Stimulated activated CD4-positive, alpha-beta T cell treated with anti-CD3 and anti-CD28 coated beads, Interleukin-1b, Interleukin-23, amount 100 ng/mL, for 24 hours (primary cell): ENCODE measurements around the gene ASXL1.
A peak's percentile ranks its signal among the peaks of the same experiment; 100 is the strongest.
"Not testable (repeated sequence)": the region's sequence is repeated elsewhere in the genome, so short reads cannot be mapped to it uniquely, and the experiment has no call there.

Experiments used
- DNase-seq, 4 experiments: peaks; one replicate each; pipeline ENCODE4 v3.0.0-alpha.2; 2020; ENCODE audit warnings: low read depth in 4 of 4, low spot score in 1 of 4

Gene ASXL1

GRCh38 chr20:32357869-32358631, at the start of gene ASXL1:
Gene ASXL1 (plus strand): TSS chr20:32358331. CDS start chr20:32358776, 445 bp downstream.
- DNase-seq = peak; percentile 80 to 94 (median 88)

GRCh38 chr20:32312718-32313424, 45.3 kb upstream of the ASXL1 start:
- no peak for DNase-seq

GRCh38 chr20:32314768-32315167, 43.4 kb upstream of the ASXL1 start:
- DNase-seq = no peak

- no peak for DNase-seq
Observed at GRCh38 chr20:32315399-32315798, 42.7 kb upstream of the ASXL1 start.

- DNase-seq = no peak
Observed at GRCh38 chr20:32315891-32316290, 42.2 kb upstream of the ASXL1 start.

- DNase-seq = no peak
Observed at GRCh38 chr20:32316667-32317066, 41.5 kb upstream of the ASXL1 start.

- no peak for DNase-seq
Observed at GRCh38 chr20:32319100-32319499, 39.0 kb upstream of the ASXL1 start.

GRCh38 chr20:32320305-32320704, 37.8 kb upstream of the ASXL1 start:
- DNase-seq = no peak

GRCh38 chr20:32321390-32321789, 36.7 kb upstream of the ASXL1 start:
- DNase-seq = no peak

- not testable (repeated sequence) for DNase-seq
Observed at GRCh38 chr20:32322260-32322659, 35.9 kb upstream of the ASXL1 start.

GRCh38 chr20:32323761-32324160, 34.4 kb upstream of the ASXL1 start:
- DNase-seq = not testable (repeated sequence)

GRCh38 chr20:32325706-32326503, 32.2 kb upstream of the ASXL1 start:
- DNase-seq = no peak

GRCh38 chr20:32326504-32326845, 31.7 kb upstream of the ASXL1 start:
- DNase-seq = no peak

GRCh38 chr20:32327087-32327681, 30.9 kb upstream of the ASXL1 start:
- DNase-seq = no peak

- DNase-seq = no peak
Observed at GRCh38 chr20:32329817-32330554, 28.1 kb upstream of the ASXL1 start.

- no peak for DNase-seq
Observed at GRCh38 chr20:32330555-32330897, 27.6 kb upstream of the ASXL1 start.

GRCh38 chr20:32332614-32333013, 25.5 kb upstream of the ASXL1 start:
- no peak for DNase-seq

- peak in 1 of 4 experiments; percentile 43 for DNase-seq
Observed at GRCh38 chr20:32333181-32333987, 24.7 kb upstream of the ASXL1 start.

- DNase-seq = peak in 1 of 4 experiments; percentile 33
Observed at GRCh38 chr20:32333988-32334885, 23.9 kb upstream of the ASXL1 start.
